B cell (primary cell): Measurements from ENCODE around the gene LARGE2.

ENCODE experiments used
- CTCF ChIP-seq: fragments of 200-600 bp; IDR thresholded peaks from one replicate; pipeline ENCODE4 v1.8.0; 2022; ENCODE audit warnings: antibody characterized with exemption, mild to moderate bottlenecking
- EZH2 ChIP-seq: IDR thresholded peaks from 2 replicates; pipeline ENCODE4 v1.6.1; 2012; ENCODE audit warnings: borderline replicate concordance, low read depth, mild to moderate bottlenecking, moderate library complexity, low read length; ENCODE audit not compliant: insufficient read depth, poor library complexity, severe bottlenecking

GRCh38 chr11:45931739-45932138, 9.3 kb downstream of the LARGE2 start:
- TF ChIP-seq CTCF (no peak), EZH2 (no peak)
